B cell (primary cell): ENCODE data around the gene FTL. TPM values are rescaled to one million over a fixed set of nuclear protein-coding genes. Genes with fewer than 3 reads are reported as not detected.
"Not testable (repeated sequence)": the region's sequence is repeated elsewhere in the genome, so short reads cannot be mapped to it uniquely, and the experiment has no call there.

Source experiments
- ATAC-seq: fragments of 200-7000 bp; cut with Tn5 transposase; one replicate; pipeline ENCODE4 v1.10.0; 2021; ENCODE audit warnings: low read depth, mild to moderate bottlenecking, moderate number of reproducible peaks, moderate library complexity
- CTCF ChIA-PET: fragments of 350-600 bp; sonication (Branson Sonifier 250); formaldehyde crosslinking; loops from one replicate; lab custom pipeline; 2021; ENCODE audit warnings: antibody characterized with exemption, inconsistent platforms; lab: Charles Lee
- POLR2A ChIA-PET: fragments of 350-600 bp; sonication (Branson Sonifier 250); formaldehyde crosslinking; loops from one replicate; lab custom pipeline; 2021; ENCODE audit warnings: antibody characterized with exemption; lab: Charles Lee
- DNase-seq: peaks from one replicate; pipeline ENCODE4 v3.0.0; 2013
- H2AFZ ChIP-seq: 2 replicates; pipeline ENCODE4 v1.6.1; 2012; ENCODE audit warnings: mild to moderate bottlenecking, low read depth, low read length; ENCODE audit not compliant: insufficient read depth, poor library complexity, severe bottlenecking
- H3K27ac ChIP-seq, 2 donors: 1 replicate in 1 of 2; 2 replicates in 1 of 2; pipeline ENCODE4 v1.5.1; 2012 to 2013; ENCODE audit warnings: low read length in 2 of 2, mild to moderate bottlenecking in 2 of 2, moderate library complexity in 1 of 2
- H3K27me3 ChIP-seq, 4 experiments: fragments of 200-600 bp in 1 of 4; sonication (generic) in 1 of 4; replicated peaks in 1 of 4; 1 replicate in 2 of 4; 2 replicates in 2 of 4; pipeline versions ENCODE4 v1.6.1 to v1.7.0; 2013 to 2016; ENCODE audit warnings: low read length in 3 of 4, mild to moderate bottlenecking in 2 of 4, mixed read lengths in 1 of 4, moderate library complexity in 1 of 4; ENCODE audit not compliant: insufficient read depth in 4 of 4, control insufficient read depth in 3 of 4; ENCODE audit errors: control extremely low read depth in 1 of 4
- H3K36me3 ChIP-seq, 2 experiments: replicated peaks in 1 of 2; 1 replicate in 1 of 2; 2 replicates in 1 of 2; pipeline versions ENCODE4 v1.6.1 to v1.7.1; 2013; ENCODE audit warnings: low read length in 1 of 2; ENCODE audit not compliant: insufficient read depth in 2 of 2, control insufficient read depth in 1 of 2; ENCODE audit errors: control extremely low read depth in 1 of 2, extremely low read depth in 1 of 2
- H3K4me1 ChIP-seq, 2 donors: fragments of 200-600 bp in 1 of 2; sonication (generic) in 1 of 2; 1 replicate in 1 of 2; 2 replicates in 1 of 2; pipeline versions ENCODE4 v1.5.1 to v1.6.1; 2013 to 2017; ENCODE audit warnings: low read length in 2 of 2; ENCODE audit not compliant: control insufficient read depth in 2 of 2, insufficient read depth in 2 of 2
- H3K4me2 ChIP-seq: replicated peaks from 2 replicates; pipeline ENCODE3; 2012; ENCODE audit warnings: mild to moderate bottlenecking, low read depth, low read length; ENCODE audit not compliant: poor library complexity, severe bottlenecking
- H3K4me3 ChIP-seq, 5 experiments: fragments of 200-600 bp in 1 of 5; sonication (generic) in 1 of 5; 1 replicate in 3 of 5; 2 replicates in 2 of 5; pipeline versions ENCODE4 v1.5.1 to v1.7.0; 2011 to 2016; ENCODE audit warnings: low read length in 4 of 5, mild to moderate bottlenecking in 4 of 5, low read depth in 2 of 5, control low read depth in 1 of 5, moderate library complexity in 1 of 5; ENCODE audit not compliant: insufficient read depth in 1 of 5; ENCODE audit errors: control extremely low read depth in 1 of 5, extremely low read depth in 1 of 5
- H3K79me2 ChIP-seq: fragments of 200-600 bp; sonication (generic); one replicate; pipeline ENCODE4 v1.6.0; 2016; ENCODE audit warnings: low read length; ENCODE audit not compliant: control insufficient read depth, insufficient read depth
- H3K9ac ChIP-seq: fragments of 200-600 bp; sonication (generic); 2 replicates; pipeline ENCODE4 v1.6.1; 2017; ENCODE audit warnings: mild to moderate bottlenecking, low read length, moderate library complexity
- H3K9me3 ChIP-seq, 3 donors: one replicate each; pipeline versions ENCODE4 v1.6.1 to v1.7.1; 2013; ENCODE audit warnings: low read length in 2 of 3; ENCODE audit not compliant: control insufficient read depth in 2 of 3, insufficient read depth in 1 of 3; ENCODE audit errors: control extremely low read depth in 1 of 3
- H4K20me1 ChIP-seq: 2 replicates; pipeline ENCODE4 v1.6.0; 2012; ENCODE audit warnings: mild to moderate bottlenecking, low read length; ENCODE audit not compliant: insufficient read depth, control insufficient read depth, poor library complexity, severe bottlenecking
- H3K27ac Mint-ChIP-seq: one replicate; pipeline ENCODE4 v1.8.0; 2021; ENCODE audit warnings: mixed read lengths
- H3K27me3 Mint-ChIP-seq: one replicate; pipeline ENCODE4 v1.8.0; 2021; ENCODE audit warnings: mixed read lengths
- H3K4me1 Mint-ChIP-seq: one replicate; pipeline ENCODE4 v1.8.0; 2021; ENCODE audit warnings: mixed read lengths
- H3K4me3 Mint-ChIP-seq: one replicate; pipeline ENCODE4 v1.8.0; 2021; ENCODE audit warnings: mixed read lengths
- H3K9me3 Mint-ChIP-seq: one replicate; pipeline ENCODE4 v1.8.0; 2022; ENCODE audit warnings: mixed read lengths; ENCODE audit not compliant: insufficient read depth
- CTCF ChIP-seq: fragments of 200-600 bp; IDR thresholded peaks from one replicate; pipeline ENCODE4 v1.8.0; 2022; ENCODE audit warnings: antibody characterized with exemption, mild to moderate bottlenecking
- EZH2 ChIP-seq: IDR thresholded peaks from 2 replicates; pipeline ENCODE4 v1.6.1; 2012; ENCODE audit warnings: borderline replicate concordance, low read depth, mild to moderate bottlenecking, moderate library complexity, low read length; ENCODE audit not compliant: insufficient read depth, poor library complexity, severe bottlenecking
- WGBS: methylation state at CpG from one replicate; pipeline ENCODE4 v1.1.5; 2013; ENCODE audit warnings: missing lambda C conversion rate; ENCODE audit not compliant: insufficient coverage; 5-methylcytosine and 5-hydroxymethylcytosine counted together
- intact Hi-C: fragments of 100-400 bp; cut with micrococcal nuclease; formaldehyde crosslinking; loops from one replicate; pipeline ENCODE4 v1.10.0; 2022
- polyA plus RNA-seq: library from polyadenylated mRNA; depleted of rRNA; stranded (reverse); fragments of >200 nt; gene quantifications from 2 replicates; pipeline ENCODE4 v1.2.3, GENCODE V29; 2012
- total RNA-seq, 2 donors: library from RNA; stranded (reverse); fragments of 120-200 nt in 1 of 2; gene quantifications; 1 replicate in 1 of 2; 2 replicates in 1 of 2; pipeline versions ENCODE4 v1.2.3 to v1.2.4, GENCODE V29; 2013 to 2022

The FTL gene
- total and polyA plus RNA-seq, 2 donors (not counting 1 experiment from before 2014, with no cell fraction given): 832 to 937 TPM

DNA sequence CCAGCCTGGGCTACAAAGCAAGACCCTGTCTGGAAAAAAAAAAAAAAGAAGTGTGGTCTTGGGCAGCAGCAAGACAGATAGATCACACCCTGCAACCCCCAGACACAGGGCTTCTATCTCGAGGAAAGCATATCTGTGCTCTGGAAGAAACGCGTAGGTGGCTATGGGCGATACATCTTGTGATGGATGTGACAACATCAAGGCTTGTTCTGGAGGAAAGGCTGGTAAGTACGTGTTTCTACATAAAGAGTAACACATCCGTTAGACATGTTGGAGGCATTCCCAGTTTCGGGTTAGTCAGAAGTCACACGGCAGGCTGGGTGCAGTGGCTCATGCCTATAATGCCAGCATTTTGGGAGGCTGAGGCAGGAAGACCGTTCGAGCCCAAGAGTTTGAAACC lies 38.2 kb upstream of the FTL start:
- no peak overlapping the region for H3K4me2 ChIP-seq
- Mint-ChIP-seq H3K4me1 (no peaks in the 10 kb centered on the region), H3K9me3 (no peaks in the 10 kb centered on the region), H3K27ac (no peak overlapping the region), H3K4me3 (no peak overlapping the region), H3K27me3 (peaks cover 3% of the 10 kb centered on the region)
- TF ChIP-seq EZH2 (no peak), CTCF (no peak)
- H3K4me1 ChIP-seq: no peaks in the 10 kb centered on the region
- H3K27me3 ChIP-seq: no peaks in the 10 kb centered on the region
- POLR2A ChIA-PET: interaction anchor here (0.7 kb wide), 1 partner anchor 57 kb away, joined by 8 read pairs; no protein-coding TSS in a partner anchor
- no peak overlapping the region for H3K27ac ChIP-seq
- no peak for ATAC-seq
- no peak overlapping the region for H3K4me3 ChIP-seq
- 43% methylated on average over 8 of the region's 10 CpGs for WGBS
- H3K9me3 ChIP-seq: no peaks in the 10 kb centered on the region
- H4K20me1 ChIP-seq: no peaks in the 10 kb centered on the region
- DNase-seq: no peak
- H2AFZ ChIP-seq: no peak overlapping the region
- peaks cover 0 to 10% of the 10 kb centered on the region in 2 experiments for H3K36me3 ChIP-seq
- H3K79me2 ChIP-seq: no peaks in the 10 kb centered on the region
- CTCF ChIA-PET: no interaction called here
- H3K9ac ChIP-seq: no peak overlapping the region
- intact Hi-C loops: no loop called here

DNA sequence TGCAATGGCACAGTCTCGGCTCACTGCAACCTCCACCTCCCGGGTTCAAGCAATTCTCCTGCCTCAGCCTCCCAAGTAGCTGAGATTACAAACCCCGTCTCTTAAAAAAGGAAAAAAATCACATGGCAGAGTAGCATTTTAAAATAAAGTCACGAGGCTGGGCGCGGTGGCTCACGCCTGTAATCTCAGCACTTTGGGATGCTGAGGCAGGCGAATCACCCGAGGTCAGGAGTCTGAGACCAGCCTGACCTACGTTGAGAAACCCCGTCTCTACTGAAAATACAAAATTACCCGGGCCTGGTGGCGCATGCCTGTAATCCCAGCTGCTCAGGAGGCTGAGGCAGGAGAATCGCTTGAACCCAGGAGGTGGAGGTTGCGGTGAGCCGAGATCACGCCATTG lies 37.4 kb upstream of the FTL start:
- H3K27me3 ChIP-seq, H3K4me3 ChIP-seq, CTCF ChIA-PET, H3K27ac Mint-ChIP-seq, H2AFZ ChIP-seq, H3K36me3 ChIP-seq, H3K27me3 Mint-ChIP-seq, DNase-seq, intact Hi-C loops, ATAC-seq, H3K4me3 Mint-ChIP-seq, H3K79me2 ChIP-seq, H3K9me3 Mint-ChIP-seq, H3K9me3 ChIP-seq, H3K4me1 Mint-ChIP-seq, H3K9ac ChIP-seq, H3K4me2 ChIP-seq, H3K4me1 ChIP-seq, H3K27ac ChIP-seq, H4K20me1 ChIP-seq: not testable (repeated sequence)
- WGBS: 86% methylated on average over 9 of the region's 17 CpGs
- POLR2A ChIA-PET: interaction anchor here (0.6 to 0.7 kb wide), 2 partner anchors 10 to 56 kb away, joined by 4 to 8 read pairs; no protein-coding TSS in a partner anchor
